HG03521 (cell line): Measurements from ENCODE around the gene PHLDB2.

Source experiments
- ATAC-seq: cut with Tn5 transposase; IDR thresholded peaks from one replicate; pipeline ENCODE4 v1.9.1; 2021; ENCODE audit warnings: mild to moderate bottlenecking, moderate library complexity; ENCODE audit not compliant: unreplicated experiment

The PHLDB2 gene

GRCh38 chr3:112013784-112014143 lies 154.7 kb downstream of the PHLDB2 start:
- no peak for ATAC-seq

- ATAC-seq: no peak
Observed at GRCh38 chr3:112017091-112017490, 158.0 kb downstream of the PHLDB2 start.

GRCh38 chr3:112018712-112019111 lies 159.6 kb downstream of the PHLDB2 start:
- no peak for ATAC-seq

GRCh38 chr3:112019716-112020115 lies 160.7 kb downstream of the PHLDB2 start:
- no peak for ATAC-seq

- ATAC-seq: no peak
Observed at GRCh38 chr3:112020674-112021085, 161.6 kb downstream of the PHLDB2 start.
